Epithelial cell of proximal tubule (primary cell): Measurements from ENCODE around the gene REEP3. TPM values are rescaled to one million over a fixed set of nuclear protein-coding genes. Genes with fewer than 3 reads are reported as not detected.

Source experiments
- DNase-seq: peaks from one replicate; pipeline ENCODE4 v3.0.0-alpha.2; 2011; ENCODE audit warnings: low read depth
- H3K4me3 ChIP-seq: 2 replicates; pipeline ENCODE4 v1.5.1; 2011; ENCODE audit warnings: low read depth, mild to moderate bottlenecking, low read length
- CTCF ChIP-seq: conservative IDR thresholded peaks from 2 replicates; pipeline ENCODE4 v1.5.1; 2012; ENCODE audit warnings: low read depth, mild to moderate bottlenecking, low read length
- total RNA-seq: library from RNA; depleted of rRNA; stranded (reverse); fragments of >200 nt; gene quantifications from 2 replicates; pipeline ENCODE4 v1.2.3, GENCODE V29; 2015

The REEP3 gene
- total RNA-seq, 1 donor from 2014 or later: 58.6 TPM

- no peak for TF ChIP-seq CTCF
- DNase-seq: no peak
- no peak overlapping the region for H3K4me3 ChIP-seq
Observed at GRCh38 chr10:63583909-63584724, 62.9 kb downstream of the REEP3 start.

GRCh38 chr10:63584725-63585035 lies 63.5 kb downstream of the REEP3 start:
- H3K4me3 ChIP-seq: no peak overlapping the region
- no peak for DNase-seq
- TF ChIP-seq CTCF: no peak

GRCh38 chr10:63585041-63585440 lies 63.8 kb downstream of the REEP3 start:
- H3K4me3 ChIP-seq: no peak overlapping the region
- TF ChIP-seq CTCF: no peak
- no peak for DNase-seq

- no peak for TF ChIP-seq CTCF
- no peak for DNase-seq
- H3K4me3 ChIP-seq: no peak overlapping the region
Observed at GRCh38 chr10:63586043-63586442, 64.8 kb downstream of the REEP3 start.

- no peak overlapping the region for H3K4me3 ChIP-seq
- no peak for DNase-seq
- TF ChIP-seq CTCF: no peak
Observed at GRCh38 chr10:63587191-63587590, 66.0 kb downstream of the REEP3 start.

- no peak overlapping the region for H3K4me3 ChIP-seq
- TF ChIP-seq CTCF: no peak
- DNase-seq: no peak
Observed at GRCh38 chr10:63588436-63589167, 67.4 kb downstream of the REEP3 start.
